ENCODE results near the gene FBXO8. TPM values are rescaled to one million over a fixed set of nuclear protein-coding genes. Genes with fewer than 3 reads are reported as not detected.

The FBXO8 gene
- total RNA-seq, 1 experiment from 2014 or later: 7.5 TPM

- TF ChIP-seq ATF3 (CRISPR knock-in tag; conservative IDR thresholded peaks at IDR 0.05) (no peak), FOXK1 (CRISPR knock-in tag; IDR thresholded peaks at IDR 0.05) (no peak), ZBTB21 (CRISPR knock-in tag; IDR thresholded peaks at IDR 0.05; ENCODE audit: borderline replicate concordance) (no peak), SP1 (CRISPR knock-in tag; conservative IDR thresholded peaks at IDR 0.05) (no peak), NR1H2 (CRISPR knock-in tag; IDR thresholded peaks at IDR 0.05) (no peak), ZNF138 (CRISPR knock-in tag; conservative IDR thresholded peaks at IDR 0.05) (no peak), GRHL2 (CRISPR knock-in tag; IDR thresholded peaks at IDR 0.05; ENCODE audit: insufficient replicate concordance, severe bottlenecking) (no peak), CBFB (CRISPR knock-in tag; IDR thresholded peaks at IDR 0.05; ENCODE audit: low read depth) (no peak), ERG (CRISPR knock-in tag; IDR thresholded peaks at IDR 0.05) (no peak)
Measured at GRCh38 chr4:174230680-174231079, 52.8 kb downstream of the FBXO8 start (continued).

GRCh38 chr4:174230148-174230547, 53.3 kb downstream of the FBXO8 start:
- POLR2A ChIA-PET: no interaction called here
- peaks cover 11% of the 10 kb centered on the region for H3K27me3 Mint-ChIP-seq (ENCODE audit: low read depth)

More at GRCh38 chr4:174230148-174230547, 53.3 kb downstream of the FBXO8 start:
- no peak for ATAC-seq
- H3K27ac Mint-ChIP-seq: no peak overlapping the region
- no peaks in the 10 kb centered on the region for H3K36me3 Mint-ChIP-seq
- no peak overlapping the region for H3K4me3 Mint-ChIP-seq
- CTCF ChIA-PET: no interaction called here
- no peaks in the 10 kb centered on the region for H3K4me1 Mint-ChIP-seq
- no peak for DNase-seq (ENCODE audit: low spot score)
- H3K9me3 Mint-ChIP-seq: no peaks in the 10 kb centered on the region
- TF ChIP-seq ZNF281 (CRISPR knock-in tag; IDR thresholded peaks at IDR 0.05) (no peak), TEAD1 (CRISPR knock-in tag; IDR thresholded peaks at IDR 0.05) (no peak), GRHL2 (CRISPR knock-in tag; IDR thresholded peaks at IDR 0.05; ENCODE audit: insufficient replicate concordance, severe bottlenecking) (no peak), SOX15 (CRISPR knock-in tag; IDR thresholded peaks at IDR 0.05) (no peak), E2F5 (CRISPR knock-in tag; IDR thresholded peaks at IDR 0.05) (no peak), MLX (CRISPR knock-in tag; IDR thresholded peaks at IDR 0.05) (no peak), IRF2 (CRISPR knock-in tag; IDR thresholded peaks at IDR 0.05; ENCODE audit: borderline replicate concordance, low read depth) (no peak), OVOL2 (CRISPR knock-in tag; IDR thresholded peaks at IDR 0.05; ENCODE audit: borderline replicate concordance) (no peak), HMGXB4 (CRISPR knock-in tag; IDR thresholded peaks at IDR 0.05) (no peak), MAX (CRISPR knock-in tag; IDR thresholded peaks at IDR 0.05) (no peak), ZNF425 (CRISPR knock-in tag; conservative IDR thresholded peaks at IDR 0.05) (no peak)

Data from WTC11 (cell line).